SKM-1 treated with dmso at 0.1 percent for 144 hours (cell line): Measurements from ENCODE around the gene HMMR.
"Not testable (repeated sequence)": the region's sequence is repeated elsewhere in the genome, so short reads cannot be mapped to it uniquely, and the experiment has no call there.

Experiments
- DNase-seq: peaks from one replicate; lab custom pipeline; 2025; ENCODE audit not compliant: unreplicated experiment; lab: John Stamatoyannopoulos, UW

The HMMR gene

DNA sequence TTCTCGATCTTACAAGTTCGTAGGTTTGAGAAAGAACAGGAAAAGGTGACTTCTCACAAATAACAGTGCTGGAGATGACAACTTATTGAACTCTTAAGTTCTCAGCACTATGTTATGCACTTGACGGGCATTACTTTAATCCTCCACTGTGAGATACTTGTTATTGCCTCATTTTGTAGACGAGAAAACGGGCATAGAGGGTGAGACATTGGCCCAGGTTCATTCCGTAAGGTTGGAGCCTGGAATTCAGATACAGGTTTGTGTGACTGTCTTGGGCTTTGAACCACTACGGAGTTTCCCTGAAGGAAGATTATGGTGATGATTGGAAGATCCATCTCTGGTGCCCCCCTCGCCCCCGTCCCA is 45.6 kb downstream of the HMMR start:
- DNase-seq = no peak

DNA sequence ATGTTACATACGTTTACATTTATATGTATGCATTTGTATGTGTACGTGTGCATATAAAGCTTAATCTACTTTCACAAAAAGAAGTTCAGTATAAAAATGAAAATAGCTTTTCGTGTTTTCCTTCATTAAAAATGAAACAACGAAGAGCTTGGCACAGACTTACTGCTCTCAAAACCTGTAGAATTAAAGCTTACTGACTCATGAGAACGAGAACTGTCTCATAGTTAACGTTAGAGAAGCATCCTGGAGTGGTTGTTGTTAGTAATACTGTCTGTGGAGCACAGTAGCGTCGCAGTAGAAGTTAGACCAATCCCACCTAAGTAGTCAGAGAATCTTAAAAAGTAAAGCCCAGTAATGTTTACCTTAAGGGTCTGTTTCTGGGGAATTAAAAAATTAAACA is 46.3 kb downstream of the HMMR start:
- DNase-seq = no peak

- DNase-seq = no peak
These were observed 48.3 kb downstream of the HMMR start for GRCh38 chr5:163508753-163509152.

DNA sequence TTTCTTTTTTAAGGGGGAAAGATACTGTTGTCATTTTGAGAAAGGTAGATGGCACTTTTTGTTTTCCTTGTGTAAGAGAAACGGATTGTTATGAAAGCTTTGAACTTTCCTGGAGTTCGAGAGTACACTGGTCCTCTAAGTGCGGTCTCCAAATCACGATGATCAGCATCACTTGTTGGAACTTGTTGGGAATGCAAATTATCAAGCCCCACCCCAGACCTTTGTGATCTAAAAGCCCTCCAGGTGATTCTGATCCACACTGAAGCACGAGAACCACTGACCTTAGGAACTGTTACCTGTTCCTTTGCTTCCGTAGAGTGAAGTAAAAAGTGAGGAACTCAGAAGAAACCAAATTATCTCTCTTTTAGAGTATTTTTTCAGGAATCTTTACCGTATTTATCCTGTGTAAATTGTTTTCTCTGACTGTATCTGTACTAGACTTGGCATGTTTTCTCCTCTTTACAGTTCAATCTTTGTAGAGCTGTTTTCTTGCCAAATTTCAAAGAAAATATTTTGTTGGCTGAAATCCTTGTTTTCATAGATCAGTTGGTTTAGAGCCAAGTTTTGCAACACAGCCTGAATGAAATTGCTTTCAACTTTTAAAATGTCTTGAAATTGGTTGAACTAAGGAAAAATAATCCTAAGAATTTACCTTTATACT is 49.0 kb downstream of the HMMR start:
- DNase-seq = no peak

GRCh38 chr5:163512526-163512925 is 52.1 kb downstream of the HMMR start:
- DNase-seq = no peak

GRCh38 chr5:163525096-163525495 is 64.7 kb downstream of the HMMR start:
- DNase-seq = no peak

GRCh38 chr5:163529698-163530097 is 69.3 kb downstream of the HMMR start:
- no peak for DNase-seq

DNA sequence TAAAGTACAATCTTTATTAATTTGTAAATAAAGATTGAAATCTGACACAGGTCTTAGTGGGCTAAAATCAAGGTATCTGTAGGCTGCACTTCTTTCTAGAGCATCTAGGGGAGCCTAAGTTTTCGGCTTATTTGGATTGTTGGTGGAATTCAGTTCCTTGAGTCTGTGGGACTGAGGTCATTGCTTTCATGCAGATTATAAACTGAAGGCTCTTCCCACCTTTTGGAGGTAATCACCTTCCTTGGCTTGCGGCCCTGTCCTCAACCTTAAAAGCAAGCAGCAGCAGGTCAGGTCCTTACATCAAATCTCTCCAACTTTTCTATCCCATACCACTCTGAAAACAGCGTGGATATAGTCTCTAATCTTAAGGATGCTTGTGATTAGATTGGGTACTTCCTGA is 70.8 kb downstream of the HMMR start:
- no peak for DNase-seq

GRCh38 chr5:163532171-163533084 is 72.0 kb downstream of the HMMR start:
- DNase-seq = no peak

GRCh38 chr5:163533223-163533622 is 72.8 kb downstream of the HMMR start:
- DNase-seq = no peak

DNA sequence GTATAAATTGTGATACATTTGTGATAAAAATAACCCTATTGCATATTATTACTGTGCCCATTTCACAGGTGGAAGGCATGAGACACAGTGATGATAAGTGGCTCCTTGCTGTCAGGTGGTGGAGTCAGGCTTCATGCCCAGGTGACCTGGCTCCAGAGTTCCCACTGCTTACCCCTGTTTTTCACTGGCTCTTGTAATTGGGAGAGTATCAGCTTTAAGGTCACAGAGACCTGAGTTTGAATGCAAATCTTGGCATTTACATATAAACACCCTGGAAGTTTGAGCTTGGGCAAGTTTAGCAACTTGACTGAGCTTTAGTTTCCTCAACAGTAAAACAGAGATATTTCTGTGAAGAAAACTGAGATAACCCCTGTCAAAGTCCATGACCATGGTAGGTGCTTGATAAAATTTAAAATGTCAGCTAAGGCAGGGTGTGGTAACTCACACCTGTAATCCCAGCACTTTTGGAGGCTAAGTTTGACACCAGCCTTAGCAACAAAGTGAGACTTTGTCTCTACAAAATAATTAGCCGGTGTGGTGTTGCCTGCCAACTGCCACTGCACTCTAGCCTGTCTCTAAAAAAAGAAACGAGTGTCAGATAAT is 74.2 kb downstream of the HMMR start:
- no peak for DNase-seq

GRCh38 chr5:163535290-163535689 is 74.9 kb downstream of the HMMR start:
- no peak for DNase-seq

DNA sequence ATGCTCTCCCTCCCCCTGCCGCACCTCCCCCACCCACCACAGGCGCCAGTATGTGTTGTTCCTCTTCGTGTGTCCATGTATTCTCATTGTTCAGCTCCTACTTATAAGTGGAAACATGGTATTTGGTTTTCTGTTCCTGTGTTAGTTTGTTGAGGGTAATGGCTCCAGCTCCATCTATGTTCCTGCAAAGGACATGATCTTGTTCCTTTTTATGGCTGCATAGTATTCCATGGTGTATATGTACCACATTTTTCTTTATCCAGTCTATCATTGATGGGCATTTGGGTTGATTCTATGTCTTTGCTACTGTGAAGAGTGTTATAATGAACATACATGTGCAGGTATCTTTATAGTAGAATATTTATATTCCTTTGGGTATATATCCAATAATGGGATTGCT is 76.0 kb downstream of the HMMR start:
- not testable (repeated sequence) for DNase-seq

- no peak for DNase-seq
These were observed 80.3 kb downstream of the HMMR start for GRCh38 chr5:163540696-163541095.
